Measurements from ENCODE around the gene ZNF335. TPM values are rescaled to one million over a fixed set of nuclear protein-coding genes. Genes with fewer than 3 reads are reported as not detected.
A peak's percentile ranks its signal among the peaks of the same experiment; 100 is the strongest.

The ZNF335 gene
- polyA plus RNA-seq, 1 donor, result 13.4 TPM

DNA sequence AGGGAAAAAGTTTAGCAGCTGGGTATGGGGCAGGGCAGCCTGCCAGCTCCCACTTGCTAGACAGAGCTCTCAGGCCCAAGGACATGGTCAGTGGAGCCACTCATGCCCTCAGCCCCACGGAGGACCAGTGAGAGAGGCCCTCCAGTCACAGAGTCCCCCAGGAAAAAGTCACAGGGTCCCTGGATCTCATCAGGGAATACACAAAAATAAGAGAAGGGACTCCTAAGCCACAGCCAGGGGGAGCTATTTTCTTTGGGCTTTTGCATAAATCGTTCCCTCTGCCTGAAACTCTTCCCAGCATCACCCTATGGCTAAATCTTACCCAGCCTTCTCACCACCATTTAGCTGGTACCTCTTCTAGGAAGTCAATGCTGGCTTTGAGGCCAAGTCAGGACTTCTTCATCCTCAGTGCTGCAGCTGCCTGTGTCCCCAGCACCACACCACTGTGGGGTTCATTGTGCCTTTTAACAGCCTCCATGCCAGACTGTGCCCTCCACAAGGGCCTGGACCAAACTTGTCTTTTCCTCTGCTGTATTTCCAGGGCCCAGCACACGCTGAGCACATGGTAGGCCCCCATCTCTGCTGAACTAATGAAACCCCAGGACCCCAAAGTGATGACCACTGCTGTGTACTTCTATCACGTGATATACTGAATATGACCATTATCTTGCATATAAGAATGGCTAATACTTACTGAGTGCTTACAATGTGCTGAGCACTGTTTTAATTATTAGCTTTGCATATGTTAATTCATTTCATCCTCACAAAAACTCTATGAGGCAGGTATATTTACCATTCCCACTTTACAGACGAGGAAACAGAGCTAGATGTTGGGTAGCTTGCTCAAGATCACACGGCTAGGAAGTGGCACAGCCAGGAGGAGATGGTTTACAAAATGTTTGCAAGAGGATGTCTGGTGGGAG, 2.0 kb downstream of the ZNF335 start:
- Histone ChIP-seq H3K4me1 (ENCODE audit: control insufficient read depth, insufficient read depth, low read length) (peaks cover 5% of the 10 kb centered on the region), H3K27me3 (ENCODE audit: control insufficient read depth, insufficient read depth, low read length) (no peaks in the 10 kb centered on the region), H3K9me3 (ENCODE audit: control insufficient read depth, low read depth, low read length) (no peaks in the 10 kb centered on the region), H3K36me3 (ENCODE audit: control insufficient read depth, insufficient read depth, low read length) (peaks cover 40% of the 10 kb centered on the region), H3K4me3 (ENCODE audit: low read length) (no peak overlapping the region), H3K27ac (ENCODE audit: low read length) (no peak overlapping the region)
- WGBS (ENCODE audit: insufficient coverage, low lambda C conversion rate), result 50% methylated on average over 2 of the region's 6 CpGs
- DNase-seq, result no peak

GRCh38 chr20:45968801-45969711, 2.9 kb downstream of the ZNF335 start:
- peaks cover 46% of the 10 kb centered on the region for H3K36me3 ChIP-seq (ENCODE audit: control insufficient read depth, insufficient read depth, low read length)
- no peak overlapping the region for H3K4me3 ChIP-seq (ENCODE audit: low read length)
- no peaks in the 10 kb centered on the region for H3K9me3 ChIP-seq (ENCODE audit: control insufficient read depth, low read depth, low read length)
- no peak for DNase-seq
- no peak overlapping the region for H3K27ac ChIP-seq (ENCODE audit: low read length)
- no CpG with 5 or more reads among the region's 14 CpGs for WGBS (ENCODE audit: insufficient coverage, low lambda C conversion rate)
- H3K27me3 ChIP-seq (ENCODE audit: control insufficient read depth, insufficient read depth, low read length), result no peaks in the 10 kb centered on the region
- H3K4me1 ChIP-seq (ENCODE audit: control insufficient read depth, insufficient read depth, low read length), result peaks cover 5% of the 10 kb centered on the region

DNA sequence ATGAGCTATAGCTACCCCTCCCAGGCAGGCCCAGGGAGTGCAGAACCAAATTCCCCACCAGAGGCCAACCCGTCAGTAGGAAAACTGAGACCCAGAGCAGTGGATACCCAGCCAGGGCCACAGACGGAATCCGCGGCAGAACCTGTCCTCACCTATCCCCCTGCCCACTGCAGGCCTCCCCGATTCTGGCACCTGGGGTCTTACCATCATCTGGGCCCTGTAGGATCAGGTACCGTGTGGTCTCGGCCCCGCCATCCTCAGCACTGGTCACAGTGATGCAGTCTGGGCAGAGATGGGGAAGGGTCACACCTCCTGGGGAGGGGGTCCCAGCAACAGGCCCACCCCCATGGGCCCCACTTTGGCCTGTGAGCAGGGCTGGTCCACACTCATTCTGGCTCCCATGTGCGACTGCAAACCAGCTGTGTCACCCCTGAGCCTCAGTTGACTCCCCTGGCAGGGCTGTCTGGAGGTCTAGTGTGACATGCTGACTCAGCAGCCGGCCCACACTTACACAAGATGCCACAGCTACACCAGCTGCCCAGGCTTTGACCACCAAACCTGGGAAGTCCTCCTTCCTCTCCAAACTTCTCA, 3.8 kb downstream of the ZNF335 start:
- DNase-seq, result no peak
- H3K36me3 ChIP-seq (ENCODE audit: control insufficient read depth, insufficient read depth, low read length), result peaks cover 55% of the 10 kb centered on the region
- no CpG with 5 or more reads among the region's 10 CpGs for WGBS (ENCODE audit: insufficient coverage, low lambda C conversion rate)
- H3K4me1 ChIP-seq (ENCODE audit: control insufficient read depth, insufficient read depth, low read length), result peaks cover 5% of the 10 kb centered on the region
- no peaks in the 10 kb centered on the region for H3K9me3 ChIP-seq (ENCODE audit: control insufficient read depth, low read depth, low read length)
- no peak overlapping the region for H3K27ac ChIP-seq (ENCODE audit: low read length)
- no peak overlapping the region for H3K4me3 ChIP-seq (ENCODE audit: low read length)
- H3K27me3 ChIP-seq (ENCODE audit: control insufficient read depth, insufficient read depth, low read length), result no peaks in the 10 kb centered on the region

DNA sequence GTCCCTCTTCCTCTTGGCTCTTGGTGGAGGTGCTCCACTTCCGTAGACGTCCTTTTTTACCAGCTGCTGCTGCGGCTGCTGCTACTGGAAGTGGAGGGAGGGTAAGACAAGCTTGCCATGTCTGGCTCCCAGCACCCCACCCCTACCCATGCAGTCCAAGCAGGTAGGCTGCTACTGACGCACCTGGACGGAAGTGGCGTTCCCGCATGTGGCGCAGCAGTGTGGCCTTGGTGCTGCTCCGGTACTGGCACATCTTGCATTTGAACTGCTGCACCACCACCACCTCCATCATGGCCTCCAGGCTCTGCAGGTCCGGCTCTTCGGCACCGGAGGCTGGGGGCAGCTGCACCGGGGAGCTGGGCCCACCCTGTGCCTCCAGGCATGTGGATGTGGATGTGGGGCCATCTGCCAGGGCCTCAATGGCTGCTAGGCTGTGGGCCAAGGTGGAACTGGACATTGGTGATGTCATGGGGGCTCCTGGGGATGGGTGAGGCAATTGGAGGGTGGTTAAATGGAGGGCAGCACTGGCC, 4.4 kb downstream of the ZNF335 start:
- H3K36me3 ChIP-seq (ENCODE audit: control insufficient read depth, insufficient read depth, low read length), result peaks cover 58% of the 10 kb centered on the region
- WGBS (ENCODE audit: insufficient coverage, low lambda C conversion rate), result no CpG with 5 or more reads among the region's 13 CpGs
- H3K27ac ChIP-seq (ENCODE audit: low read length), result no peak overlapping the region
- no peak for DNase-seq
- peaks cover 5% of the 10 kb centered on the region for H3K4me1 ChIP-seq (ENCODE audit: control insufficient read depth, insufficient read depth, low read length)
- H3K27me3 ChIP-seq (ENCODE audit: control insufficient read depth, insufficient read depth, low read length), result no peaks in the 10 kb centered on the region
- no peak overlapping the region for H3K4me3 ChIP-seq (ENCODE audit: low read length)
- no peaks in the 10 kb centered on the region for H3K9me3 ChIP-seq (ENCODE audit: control insufficient read depth, low read depth, low read length)

GRCh38 chr20:45965169-45966002, 6.6 kb downstream of the ZNF335 start:
- Histone ChIP-seq H3K36me3 (ENCODE audit: control insufficient read depth, insufficient read depth, low read length) (peaks cover 80% of the 10 kb centered on the region), H3K4me1 (ENCODE audit: control insufficient read depth, insufficient read depth, low read length) (peaks cover 5% of the 10 kb centered on the region), H3K4me3 (ENCODE audit: low read length) (no peak overlapping the region), H3K9me3 (ENCODE audit: control insufficient read depth, low read depth, low read length) (peaks cover 2% of the 10 kb centered on the region), H3K27ac (ENCODE audit: low read length) (no peak overlapping the region), H3K27me3 (ENCODE audit: control insufficient read depth, insufficient read depth, low read length) (no peaks in the 10 kb centered on the region)
- DNase-seq, result no peak
- 100% methylated on average over 1 of the region's 18 CpGs for WGBS (ENCODE audit: insufficient coverage, low lambda C conversion rate)

- WGBS (ENCODE audit: insufficient coverage, low lambda C conversion rate), result no CpG with 5 or more reads among the region's 9 CpGs
- Histone ChIP-seq H3K9me3 (ENCODE audit: control insufficient read depth, low read depth, low read length) (peaks cover 5% of the 10 kb centered on the region), H3K4me1 (ENCODE audit: control insufficient read depth, insufficient read depth, low read length) (no peaks in the 10 kb centered on the region), H3K4me3 (ENCODE audit: low read length) (no peak overlapping the region), H3K27me3 (ENCODE audit: control insufficient read depth, insufficient read depth, low read length) (no peaks in the 10 kb centered on the region), H3K27ac (ENCODE audit: low read length) (no peak overlapping the region), H3K36me3 (ENCODE audit: control insufficient read depth, insufficient read depth, low read length) (peaks cover 87% of the 10 kb centered on the region)
- no peak for DNase-seq
These were observed 8.0 kb downstream of the ZNF335 start for GRCh38 chr20:45964006-45964400.

DNA sequence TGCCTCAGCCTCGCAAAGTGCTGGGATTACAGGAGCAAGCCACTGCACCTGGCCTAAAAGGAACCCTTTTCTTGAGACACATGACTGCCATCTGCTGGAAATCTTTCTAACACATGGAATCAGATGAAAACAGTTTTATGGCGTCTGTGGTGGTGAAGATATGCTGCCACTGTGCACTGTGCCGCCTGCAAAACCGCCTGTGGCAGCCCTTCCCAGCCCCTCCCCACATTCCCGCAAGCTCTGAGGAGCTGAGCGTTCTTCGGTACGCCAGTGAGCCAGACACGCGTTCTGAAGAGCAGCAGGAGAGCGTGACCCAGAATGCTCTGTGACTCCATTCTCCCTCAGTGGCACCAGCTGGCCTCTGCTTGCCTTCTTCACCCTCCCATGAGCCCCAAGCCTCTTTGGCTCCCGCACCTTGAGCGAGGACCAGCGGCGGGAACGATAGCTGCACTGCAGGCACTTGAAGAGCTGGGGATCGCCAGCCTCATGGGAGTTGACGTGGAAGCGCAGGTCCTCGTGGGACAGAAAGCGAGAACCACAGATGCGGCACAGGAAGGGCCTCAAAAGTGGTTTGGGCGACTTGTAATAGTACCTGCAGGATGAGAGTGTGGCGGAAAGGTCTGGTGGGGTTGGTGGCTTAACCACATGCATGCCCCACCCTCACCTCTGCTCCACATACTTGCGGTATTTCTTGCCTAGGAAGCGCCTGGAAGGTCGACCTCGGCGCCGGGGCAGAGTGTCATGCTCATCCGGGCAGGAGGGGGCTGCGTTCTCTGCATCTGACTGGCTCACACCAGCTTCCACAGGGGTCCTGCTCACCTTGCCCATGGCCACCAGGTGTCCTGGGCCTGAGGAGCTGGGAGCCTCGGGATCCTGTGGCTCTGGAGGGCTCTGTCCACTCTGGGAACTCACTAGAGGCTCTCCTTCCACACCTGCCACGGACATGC, 8.7 kb downstream of the ZNF335 start:
- H3K9me3 ChIP-seq (ENCODE audit: control insufficient read depth, low read depth, low read length), result peaks cover 5% of the 10 kb centered on the region
- peak; percentile 49 to 57 for DNase-seq
- no peaks in the 10 kb centered on the region for H3K4me1 ChIP-seq (ENCODE audit: control insufficient read depth, insufficient read depth, low read length)
- no peaks in the 10 kb centered on the region for H3K27me3 ChIP-seq (ENCODE audit: control insufficient read depth, insufficient read depth, low read length)
- H3K27ac ChIP-seq (ENCODE audit: low read length), result no peak overlapping the region
- H3K4me3 ChIP-seq (ENCODE audit: low read length), result no peak overlapping the region
- H3K36me3 ChIP-seq (ENCODE audit: control insufficient read depth, insufficient read depth, low read length), result peaks cover 89% of the 10 kb centered on the region
- 100% methylated on average over 2 of the region's 34 CpGs for WGBS (ENCODE audit: insufficient coverage, low lambda C conversion rate)

DNA sequence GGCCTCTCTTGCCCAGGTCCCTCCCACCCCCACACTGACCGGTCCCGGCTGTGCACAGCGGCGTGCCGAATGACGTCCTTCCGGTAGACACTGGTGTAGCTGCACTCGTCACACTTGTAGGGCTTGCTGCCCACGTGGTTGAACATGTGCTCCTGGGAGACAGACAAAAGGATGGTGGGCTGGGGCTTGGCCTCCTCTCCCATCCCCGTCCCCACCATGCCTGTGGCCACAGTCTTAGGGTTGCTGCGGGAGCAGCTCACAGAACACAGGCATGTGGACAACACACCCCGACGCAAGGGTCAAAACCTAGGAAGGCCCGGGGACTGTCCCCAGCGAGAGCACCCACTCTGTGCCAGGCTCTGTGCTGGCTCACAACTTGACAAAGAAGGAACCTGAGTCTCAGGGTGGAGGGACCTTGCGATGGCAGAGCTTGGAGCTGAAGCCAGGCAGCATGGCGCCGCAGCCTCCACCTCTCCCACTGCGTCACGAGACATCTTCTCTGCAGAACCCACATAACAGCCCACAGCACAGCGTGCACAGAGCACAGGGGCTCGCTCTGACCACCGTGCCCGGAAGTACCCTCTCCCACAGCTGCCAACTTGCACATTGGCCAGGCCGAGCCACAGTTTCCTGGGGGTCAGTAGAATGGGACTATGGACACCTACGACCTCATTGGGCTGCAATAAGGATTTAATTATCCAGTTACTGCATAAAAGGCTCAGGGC, 9.8 kb downstream of the ZNF335 start:
- Histone ChIP-seq H3K27ac (ENCODE audit: low read length) (no peak overlapping the region), H3K27me3 (ENCODE audit: control insufficient read depth, insufficient read depth, low read length) (no peaks in the 10 kb centered on the region), H3K9me3 (ENCODE audit: control insufficient read depth, low read depth, low read length) (peaks cover 5% of the 10 kb centered on the region), H3K36me3 (ENCODE audit: control insufficient read depth, insufficient read depth, low read length) (peaks cover 89% of the 10 kb centered on the region), H3K4me1 (ENCODE audit: control insufficient read depth, insufficient read depth, low read length) (no peaks in the 10 kb centered on the region), H3K4me3 (ENCODE audit: low read length) (no peak overlapping the region)
- WGBS (ENCODE audit: insufficient coverage, low lambda C conversion rate), result no CpG with 5 or more reads among the region's 26 CpGs
- DNase-seq, result no peak

Measured in large intestine (tissue), 3 donors.